NCI-H1092 (cell line): ENCODE results near the gene DNAJB2.
"Not testable (repeated sequence)": the region's sequence is repeated elsewhere in the genome, so short reads cannot be mapped to it uniquely, and the experiment has no call there.

Source experiments
- DNase-seq: peaks from one replicate; lab custom pipeline; 2025; lab: John Stamatoyannopoulos, UW

The DNAJB2 gene

DNA sequence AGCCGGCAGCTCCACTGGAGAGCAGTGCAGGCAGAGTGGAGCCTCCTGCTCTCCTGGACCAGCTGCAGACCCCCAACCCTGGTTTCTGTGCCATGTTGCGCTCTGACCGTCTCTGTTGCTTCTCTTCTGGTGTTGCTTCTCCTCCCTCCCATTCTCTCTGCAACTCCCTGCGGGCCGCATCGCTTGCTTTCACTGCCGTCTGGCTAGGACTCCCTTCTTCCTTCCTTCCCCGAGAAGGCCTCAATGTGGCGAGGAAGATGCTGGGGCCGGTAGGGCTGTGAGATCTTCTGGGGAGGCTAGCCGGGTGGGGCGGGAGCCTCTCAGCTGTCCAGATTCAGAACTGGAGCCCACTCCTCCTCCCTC, 6.2 kb downstream of the DNAJB2 start:
- DNase-seq, result no peak

DNA sequence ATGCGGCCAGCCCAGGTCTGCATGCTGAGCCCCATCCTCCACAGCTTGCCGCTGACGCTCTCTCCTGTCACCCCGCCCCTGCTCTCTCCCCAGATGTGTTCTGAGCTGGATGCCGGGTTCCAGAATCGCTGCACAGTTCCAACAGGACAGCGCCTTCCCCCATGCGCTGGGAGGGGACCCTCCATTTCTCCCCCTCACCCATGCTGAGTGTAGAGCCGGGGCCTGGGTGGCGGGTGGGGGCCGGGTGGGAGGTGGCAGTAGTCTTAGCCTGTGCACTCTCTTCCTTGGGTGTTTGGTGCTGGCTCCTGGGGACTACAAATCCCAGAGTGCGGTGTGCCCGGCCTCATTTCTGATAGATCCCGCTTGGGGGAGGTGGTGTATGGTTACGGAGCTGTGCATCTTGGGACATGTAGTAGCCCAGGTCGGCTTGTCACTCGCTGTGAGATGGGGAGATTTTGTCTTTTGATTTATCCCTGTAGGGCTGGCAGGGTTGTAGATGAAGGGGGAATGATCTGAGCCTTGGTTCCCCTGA, 6.8 kb downstream of the DNAJB2 start:
- no peak for DNase-seq

DNA sequence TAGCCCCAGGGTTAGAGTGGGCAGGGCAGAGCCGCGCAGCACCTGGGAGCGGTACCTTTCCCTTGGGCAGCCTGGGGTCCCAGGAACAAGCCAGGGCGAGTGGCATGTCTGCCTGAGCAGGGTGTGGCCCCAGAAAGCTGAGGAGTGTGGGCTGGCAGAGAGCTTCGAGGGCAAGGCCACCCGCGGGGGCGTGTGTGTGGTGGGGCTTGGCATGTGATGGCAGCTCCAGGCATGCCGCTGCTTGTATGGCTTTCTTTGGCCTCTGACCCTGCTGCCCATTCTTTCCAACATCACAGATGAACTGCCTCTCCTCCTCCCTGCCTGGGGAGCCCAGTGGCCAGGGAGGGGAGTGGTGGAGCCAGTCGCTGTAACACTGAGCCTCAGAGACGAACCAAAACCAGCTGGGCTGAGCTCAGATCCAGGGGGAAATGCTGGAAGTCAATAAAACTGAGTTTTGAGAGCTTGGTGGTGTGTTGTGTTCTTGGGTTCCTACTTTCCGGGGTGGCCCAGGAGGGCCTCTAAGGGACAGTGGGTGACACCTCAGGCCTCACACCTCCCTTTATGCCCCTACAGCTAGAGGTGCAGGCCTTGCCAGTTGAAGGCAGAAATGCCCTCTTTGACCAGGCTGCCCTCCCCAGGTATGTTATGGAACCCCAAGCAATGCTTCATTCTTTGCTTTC, 7.4 kb downstream of the DNAJB2 start:
- DNase-seq, result no peak

DNA sequence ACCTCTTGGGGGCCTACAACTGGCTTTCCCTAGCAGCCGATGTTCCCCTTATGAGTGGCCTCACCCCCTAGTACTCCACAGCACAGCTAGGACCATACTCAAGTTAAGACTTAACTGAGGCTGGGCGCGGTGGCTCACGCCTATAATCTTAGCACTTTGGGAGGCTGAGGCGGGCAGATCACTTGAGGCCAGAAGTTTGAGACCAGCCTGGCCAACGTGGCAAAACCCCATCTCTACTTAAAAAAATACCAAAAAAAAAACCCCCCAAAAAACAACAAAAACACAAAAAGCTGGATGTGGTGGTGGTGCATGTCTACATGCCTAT, 7.9 kb downstream of the DNAJB2 start:
- DNase-seq, result not testable (repeated sequence)

DNA sequence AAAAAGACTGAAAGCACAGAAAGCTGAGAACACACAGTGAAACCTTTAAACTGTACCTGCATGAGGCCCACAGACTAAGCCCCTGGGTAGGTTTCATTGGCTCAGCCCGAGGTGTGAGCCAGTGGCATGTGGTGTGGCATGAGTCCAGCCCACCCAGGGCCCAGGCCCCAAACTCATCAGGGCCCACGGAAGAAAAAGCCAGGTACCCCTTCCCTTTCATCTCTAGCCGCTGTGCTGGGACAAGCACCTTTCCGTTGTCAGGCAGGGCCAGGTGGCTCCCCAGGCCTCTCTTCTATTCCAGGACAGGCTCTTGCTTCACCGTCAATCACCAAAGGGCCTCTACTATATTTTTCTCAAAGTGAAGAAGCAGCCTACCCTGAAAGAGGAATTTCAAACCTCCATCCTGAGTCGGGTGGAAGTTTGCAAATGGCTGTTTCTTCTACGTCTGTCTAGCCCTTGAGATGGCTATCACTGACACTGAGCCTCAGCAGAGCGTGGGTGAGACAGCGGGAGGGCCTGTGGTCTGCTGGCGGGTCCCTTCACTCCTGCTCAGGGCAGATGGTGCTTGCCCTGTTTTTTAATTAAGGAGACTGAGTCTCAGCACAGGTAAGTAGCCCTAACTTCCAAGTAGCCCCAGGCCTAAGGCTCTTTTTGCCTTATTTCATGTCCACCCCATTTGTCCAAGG, 8.6 kb downstream of the DNAJB2 start:
- DNase-seq, result no peak

DNA sequence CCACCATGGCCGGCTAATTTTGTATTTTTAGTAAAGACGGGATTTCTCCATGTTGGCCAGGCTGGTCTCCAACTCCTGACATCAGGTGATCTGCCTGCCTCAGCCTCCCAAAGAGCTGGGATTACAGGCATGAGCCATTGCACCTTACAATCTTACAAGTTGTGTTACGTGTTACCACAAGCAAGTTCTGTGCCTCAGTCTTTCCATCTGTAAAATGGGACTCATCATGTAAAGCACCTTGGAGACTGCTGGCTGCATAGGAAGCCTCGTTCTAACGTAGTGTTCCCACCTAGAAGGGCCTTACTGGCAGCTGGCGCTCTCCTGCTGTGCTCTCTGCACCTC, 10.0 kb downstream of the DNAJB2 start:
- no peak for DNase-seq

DNA sequence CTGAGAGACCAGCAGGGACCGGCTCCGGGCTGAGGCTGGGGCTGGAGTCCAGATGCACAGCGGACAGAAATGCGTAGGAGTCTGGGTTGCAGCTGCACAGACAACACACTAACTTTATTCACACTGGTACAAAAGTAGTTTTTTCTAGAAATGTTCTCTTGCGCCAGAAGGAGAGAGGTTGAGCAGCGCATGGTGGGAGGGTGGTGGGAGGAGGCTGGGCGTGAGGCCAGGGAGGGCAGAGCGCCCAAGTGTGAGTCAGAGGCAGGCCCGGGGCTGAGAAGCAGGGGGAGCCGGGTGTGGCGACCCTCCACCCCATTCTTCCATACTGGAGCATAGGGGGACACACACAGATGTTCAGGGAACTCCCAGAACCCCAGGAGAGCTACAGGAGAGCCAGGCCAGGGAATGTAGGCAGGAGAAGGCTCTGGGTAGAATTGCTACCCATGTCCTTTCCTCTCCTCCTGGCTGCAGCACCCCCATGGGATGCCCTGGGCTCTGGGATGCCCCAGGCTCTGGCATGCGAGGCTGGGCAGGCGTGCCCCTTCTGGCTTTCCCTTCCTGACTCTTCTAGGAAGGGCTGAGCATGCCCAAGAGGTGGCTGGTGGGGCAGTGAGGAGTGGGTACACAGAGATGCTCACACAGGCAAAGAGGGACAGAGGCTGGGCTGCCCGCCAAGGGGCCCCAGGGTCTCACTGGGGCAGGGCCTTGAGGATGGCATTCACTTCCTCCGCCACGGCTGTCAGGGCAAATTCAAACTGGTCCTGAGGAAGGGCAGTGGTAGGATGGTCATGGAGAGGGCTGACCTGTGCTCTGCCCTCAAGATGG, 10.6 kb downstream of the DNAJB2 start:
- DNase-seq, result no peak

DNA sequence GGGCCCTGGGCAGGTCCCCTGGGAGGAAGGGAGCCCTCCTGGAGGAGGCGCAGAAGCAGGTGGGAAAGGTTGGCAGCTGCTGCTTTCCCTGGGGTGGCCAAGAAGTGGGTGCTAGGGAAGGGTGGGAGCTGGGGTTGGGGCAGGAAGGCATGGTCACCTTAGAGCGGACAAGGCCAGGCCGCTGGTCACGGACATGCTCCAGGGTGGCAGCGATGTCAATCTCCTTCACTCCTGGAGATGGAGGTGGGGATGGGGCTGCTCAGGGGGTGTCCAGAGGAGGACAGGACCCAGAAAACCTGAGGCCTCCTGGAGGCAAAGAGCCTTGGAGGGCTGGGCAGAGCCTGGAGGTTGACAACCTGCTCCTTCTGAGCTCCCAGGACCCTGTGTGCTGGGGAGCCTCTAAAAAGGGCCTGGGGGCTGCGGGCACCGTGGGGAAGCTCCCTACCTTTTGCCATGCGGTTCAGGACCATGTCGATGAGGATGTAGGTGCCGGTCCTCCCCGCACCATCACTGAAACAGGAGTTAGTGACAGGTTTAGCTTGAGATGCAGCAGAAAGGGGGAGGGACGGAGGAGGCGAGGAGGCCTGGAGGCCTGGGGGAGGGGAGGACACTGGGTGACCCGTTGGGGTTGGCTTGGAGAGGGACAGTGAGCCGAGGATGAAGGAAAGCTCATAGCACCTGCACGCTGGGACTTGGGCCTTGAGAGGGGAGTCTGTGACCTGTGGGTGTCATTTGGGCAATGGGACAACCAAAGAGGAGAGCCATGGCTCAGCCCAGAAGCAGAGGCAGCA, 11.4 kb downstream of the DNAJB2 start:
- DNase-seq, result no peak

DNA sequence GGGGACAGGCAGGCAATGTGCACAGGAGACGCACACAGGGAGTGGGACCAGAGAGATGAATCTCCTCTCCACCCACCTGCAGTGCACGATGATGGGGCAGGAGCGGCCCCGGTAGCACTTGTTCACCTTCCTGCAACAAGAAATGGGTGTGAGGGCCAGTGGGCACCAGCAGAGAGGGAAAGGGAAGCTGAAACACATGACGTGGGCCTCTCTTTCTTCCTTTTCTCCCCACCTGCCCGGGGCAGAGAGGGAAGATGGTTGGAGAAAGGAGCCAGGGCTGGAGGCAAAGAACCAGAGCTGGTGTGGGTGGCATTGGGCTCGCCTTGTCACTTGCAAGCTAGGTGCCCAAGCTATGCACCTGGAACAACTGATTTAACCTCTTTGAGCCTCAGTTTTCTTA, 12.2 kb downstream of the DNAJB2 start:
- DNase-seq, result no peak

DNA sequence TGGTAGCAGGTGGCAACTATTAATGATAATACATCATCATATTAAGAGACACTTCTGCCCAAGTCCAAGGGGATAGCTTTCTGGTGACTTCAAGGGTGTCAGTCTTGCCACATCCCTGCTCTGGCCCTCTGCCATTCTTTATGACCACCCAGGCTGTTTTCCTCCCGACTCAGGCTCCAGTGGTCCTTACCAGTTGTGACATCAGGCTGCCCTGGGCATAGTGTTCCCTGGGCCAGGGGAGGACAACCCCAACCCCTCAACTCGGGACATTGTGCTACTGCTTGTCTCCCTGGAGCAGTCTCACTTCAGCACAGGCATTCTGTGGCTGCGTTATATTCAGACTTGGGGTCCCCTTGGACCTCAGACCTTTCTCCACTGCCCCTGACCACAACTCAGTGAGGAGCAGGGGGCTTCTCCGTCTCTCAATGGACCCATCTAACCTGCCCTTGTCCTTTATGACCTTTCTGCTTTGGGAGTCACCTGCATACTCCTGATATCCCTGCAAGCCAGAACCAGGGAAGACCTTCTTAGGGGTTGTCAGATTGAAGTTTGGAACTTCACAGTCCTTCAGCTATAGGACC, 12.8 kb downstream of the DNAJB2 start:
- DNase-seq, result no peak

DNA sequence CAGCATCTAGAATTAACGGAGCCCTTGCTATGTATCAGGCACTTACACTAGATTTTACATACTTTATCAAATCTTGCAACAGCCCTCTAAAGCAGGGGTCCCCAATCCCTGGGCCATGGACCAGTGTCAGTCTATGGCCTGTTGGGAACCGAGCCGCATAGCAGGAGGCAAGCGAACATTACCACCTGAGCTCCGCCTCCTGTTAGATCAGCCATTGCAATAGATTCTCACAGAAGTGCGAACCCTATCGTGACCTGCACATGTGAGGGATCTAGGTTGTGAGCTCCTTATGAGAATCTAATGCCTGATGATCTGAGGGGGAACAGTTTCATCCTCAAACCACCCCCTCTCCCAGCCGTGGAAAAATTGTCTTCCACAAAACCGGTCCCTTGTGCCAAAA, 13.4 kb downstream of the DNAJB2 start:
- no peak for DNase-seq

DNA sequence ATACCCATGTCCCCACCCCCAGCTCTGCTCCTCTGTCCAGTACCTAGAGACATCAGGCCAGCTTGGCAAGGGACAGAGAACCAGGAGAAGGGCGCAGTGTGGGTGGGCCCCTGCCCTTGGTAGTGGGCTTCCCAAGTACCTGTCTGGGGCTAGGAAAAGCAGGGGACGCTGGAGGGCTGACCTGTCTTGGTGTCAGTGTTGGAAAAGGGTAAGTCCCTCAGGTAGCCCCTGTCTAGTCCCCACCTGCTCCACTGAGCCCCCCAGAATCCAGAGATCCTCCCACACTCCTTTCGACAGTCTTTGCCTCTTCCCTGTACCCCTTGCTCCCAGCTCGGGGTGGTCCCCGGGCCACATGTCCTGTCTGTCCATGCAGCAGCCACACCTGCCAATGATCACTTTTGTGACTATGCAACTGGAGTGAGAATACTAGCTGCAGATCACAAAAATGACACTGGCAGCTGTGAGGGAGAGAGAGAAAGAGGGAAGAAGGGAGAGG, 14.6 kb downstream of the DNAJB2 start:
- no peak for DNase-seq

DNA sequence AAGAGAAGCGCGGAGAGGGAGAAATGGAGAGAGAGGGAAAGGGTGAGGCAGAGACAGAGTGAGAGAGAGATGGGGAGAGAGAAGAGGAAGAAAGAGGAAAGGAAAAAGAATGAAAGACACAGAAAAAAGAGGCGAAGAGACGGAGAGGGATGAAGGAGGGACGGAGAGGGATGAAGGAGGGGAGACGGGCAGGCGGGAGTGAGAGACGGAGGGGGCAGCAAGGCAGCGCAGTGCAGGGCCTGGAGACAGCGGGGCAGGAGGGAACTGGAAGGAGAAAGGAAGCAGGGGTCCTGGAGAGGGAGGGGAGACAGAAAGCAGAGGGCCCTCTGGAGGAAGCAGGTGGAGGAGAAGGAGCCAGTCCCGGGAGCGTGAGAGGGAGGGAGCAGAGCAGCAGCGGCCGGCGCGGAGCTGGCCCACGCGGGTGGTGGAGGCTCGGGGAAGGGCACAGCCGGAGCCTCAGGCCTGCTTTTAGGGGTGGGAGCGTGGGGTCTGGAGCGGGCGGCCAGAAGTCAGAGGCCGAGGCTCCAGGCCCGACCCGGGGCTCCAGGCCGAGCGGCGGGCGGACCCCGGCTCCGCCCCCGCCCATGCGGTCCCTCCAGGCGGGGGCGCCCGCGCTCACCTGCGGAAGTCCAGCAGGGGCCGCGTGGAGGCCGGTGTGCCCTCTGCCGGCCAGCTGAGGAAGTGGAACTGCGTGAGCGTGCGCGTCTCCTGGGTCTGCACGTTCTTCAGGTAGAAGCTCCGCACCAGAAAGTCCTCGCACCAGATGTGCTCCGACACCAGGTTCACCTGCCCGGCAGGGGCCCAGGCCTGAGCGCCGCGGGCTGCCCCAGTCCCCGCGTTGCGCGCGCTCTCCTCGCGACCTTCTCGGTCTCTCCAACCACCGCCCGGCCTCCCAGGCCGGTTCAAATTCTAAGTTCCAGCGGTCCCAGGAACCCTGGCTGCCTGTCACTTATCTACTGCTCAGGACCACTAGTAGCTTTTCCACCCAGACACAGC, 15.5 kb downstream of the DNAJB2 start:
- peak; percentile 22 for DNase-seq

DNA sequence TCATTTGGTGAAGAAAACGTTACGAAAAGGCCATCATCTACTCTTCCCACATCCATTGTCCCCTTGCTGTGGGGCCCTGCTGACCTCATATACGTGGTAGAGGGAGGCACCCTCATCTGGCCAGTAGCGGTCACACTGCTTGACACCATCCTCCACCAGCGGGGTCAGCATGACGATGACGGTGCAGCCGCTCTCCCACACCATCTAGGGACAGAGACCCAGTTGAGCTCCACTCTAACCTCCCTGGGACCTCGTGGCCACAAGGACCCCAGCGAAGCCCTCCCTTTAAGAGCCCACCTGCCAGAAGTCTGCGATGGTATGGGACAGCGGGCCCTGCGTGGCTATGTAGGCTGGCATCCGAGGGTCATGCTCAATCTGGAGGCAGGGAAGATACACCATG, 17.0 kb downstream of the DNAJB2 start:
- no peak for DNase-seq

DNA sequence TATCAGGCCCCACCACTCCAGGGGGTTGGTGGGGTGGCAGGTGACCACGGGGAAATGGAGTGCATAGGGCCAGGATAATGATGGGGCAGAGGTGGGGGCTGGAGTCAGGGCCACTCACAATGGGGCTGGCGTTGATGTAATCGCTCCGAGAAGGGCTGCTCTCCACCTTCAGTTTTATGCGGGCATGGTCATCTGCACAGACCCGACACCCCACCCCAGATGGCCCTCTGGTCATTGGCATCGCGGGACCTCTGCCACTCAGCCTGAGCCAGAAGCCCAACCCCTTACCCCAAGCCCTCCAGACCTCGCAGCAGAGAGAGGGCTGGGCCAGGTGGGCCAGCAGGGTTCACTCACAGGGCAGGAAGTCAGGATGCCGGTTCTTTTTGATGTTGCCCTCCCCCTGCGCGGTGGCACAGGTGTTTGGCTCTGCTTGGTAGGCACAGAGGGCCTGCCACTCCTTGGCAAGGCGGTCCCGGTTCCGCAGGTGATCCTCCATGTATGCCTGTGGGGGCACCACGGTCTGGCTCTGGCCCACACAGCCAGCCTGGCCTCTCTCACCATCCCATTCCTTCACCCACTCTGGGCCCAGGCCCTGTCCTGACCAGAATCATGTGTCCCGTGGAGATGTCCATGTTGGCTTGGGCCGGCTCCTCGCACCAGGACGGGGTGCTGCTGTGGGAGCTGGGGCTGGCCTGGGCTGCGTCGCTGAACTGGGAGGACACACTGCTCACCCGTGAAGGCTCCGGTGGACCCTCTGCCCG, 17.6 kb downstream of the DNAJB2 start:
- no peak for DNase-seq

DNA sequence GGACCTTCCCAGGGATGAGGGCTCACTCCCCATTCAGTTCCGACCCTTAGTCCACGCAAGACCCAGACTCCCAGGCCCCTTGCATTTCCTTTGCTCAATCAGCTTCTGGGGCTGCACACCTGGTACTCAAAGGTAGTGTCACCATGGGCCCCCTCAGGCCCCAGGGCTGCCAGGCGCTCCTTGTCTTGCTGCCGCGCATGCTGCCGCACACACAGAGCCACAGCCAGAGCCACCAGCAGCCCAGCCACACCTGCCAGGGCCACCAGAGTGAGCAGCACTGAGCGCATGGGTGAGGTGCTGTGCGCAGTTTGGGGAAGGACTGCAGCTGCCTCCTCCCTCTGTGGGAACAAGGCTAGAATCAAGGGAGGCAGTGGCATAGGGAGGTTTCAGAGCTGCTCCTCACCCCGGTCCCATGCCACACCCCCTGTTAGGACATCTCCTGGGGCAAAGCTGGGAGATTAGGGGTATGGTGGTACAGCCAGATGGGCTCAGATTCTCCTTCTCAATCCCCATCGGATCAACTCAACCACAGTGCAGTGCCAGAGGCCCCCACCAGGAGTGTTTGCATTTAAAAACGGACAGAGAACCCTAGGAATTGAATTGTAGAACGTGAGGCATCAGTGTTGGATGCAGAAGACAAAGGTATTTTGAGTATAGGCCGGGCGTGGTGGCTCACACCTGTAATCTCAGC, 18.7 kb downstream of the DNAJB2 start:
- no peak for DNase-seq

DNA sequence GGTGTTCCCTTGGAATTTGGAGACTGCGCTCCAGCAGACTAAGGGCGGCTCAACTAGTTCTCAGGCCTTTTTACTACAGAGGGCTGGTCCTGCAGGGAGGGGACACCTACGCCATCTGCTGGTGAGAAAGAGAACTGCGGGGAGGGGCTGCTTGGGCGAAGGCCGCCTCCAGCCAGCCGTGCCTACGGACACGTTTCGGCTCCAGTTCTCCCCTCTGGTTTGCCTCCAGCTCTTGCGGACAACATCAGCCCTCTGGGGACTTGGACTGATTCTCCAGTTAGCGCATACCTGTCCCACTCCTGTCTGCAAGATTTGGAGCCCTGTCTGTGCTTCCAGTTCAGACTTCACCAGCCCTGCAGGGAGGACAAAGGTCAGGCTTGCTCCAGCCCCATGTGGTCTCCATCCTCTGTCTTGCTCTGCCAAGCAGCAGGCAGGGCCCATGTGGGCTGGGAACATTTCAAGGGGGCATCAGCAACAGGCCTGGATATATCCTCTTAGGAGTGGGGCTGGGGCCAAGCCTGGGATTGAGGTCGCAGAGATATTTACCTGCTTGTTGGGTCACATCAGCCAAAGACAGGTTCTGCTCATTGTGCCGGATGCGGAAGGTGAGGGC, 19.7 kb downstream of the DNAJB2 start:
- DNase-seq, result peak; percentile 28

DNA sequence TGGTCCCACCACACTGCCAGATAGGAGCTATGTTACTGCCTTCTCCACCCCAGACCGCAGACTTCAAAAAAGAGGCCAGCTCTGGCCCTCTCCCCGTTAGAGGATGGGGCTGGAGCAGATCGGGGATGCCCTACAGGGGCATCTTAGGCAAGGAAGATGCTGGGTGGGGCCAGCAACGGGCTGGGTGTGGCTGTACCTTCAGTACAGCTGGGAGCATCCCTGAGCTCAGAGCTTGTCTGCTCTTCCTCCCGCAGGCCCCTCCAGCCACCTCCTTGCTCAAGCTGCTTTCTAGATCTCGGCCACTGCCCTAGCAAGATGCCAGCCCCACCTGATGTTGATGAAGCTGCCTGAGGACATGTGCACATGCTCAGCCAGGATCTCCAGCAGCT, 20.2 kb downstream of the DNAJB2 start:
- DNase-seq, result no peak

DNA sequence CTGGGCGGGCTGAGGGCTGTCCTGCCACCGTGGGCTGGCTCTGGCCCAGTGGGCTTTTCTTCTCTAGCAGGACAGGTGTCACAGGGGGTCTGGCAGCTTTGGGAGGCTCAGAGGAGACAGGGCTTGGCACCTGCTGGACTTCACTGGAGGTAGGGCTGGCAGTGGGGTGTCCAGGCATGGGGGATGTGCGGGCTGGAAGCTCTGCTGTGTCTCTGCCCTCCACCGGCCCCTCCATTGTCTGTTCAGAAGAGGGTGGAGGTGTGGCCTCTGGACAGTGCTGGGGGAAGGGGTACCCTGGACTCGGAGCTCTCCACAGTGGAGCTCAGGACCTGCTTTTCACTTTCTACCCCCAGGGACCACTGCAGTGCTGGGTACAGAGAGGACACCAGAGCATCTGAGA, 20.9 kb downstream of the DNAJB2 start:
- no peak for DNase-seq
